ENCODE measurements around the gene SPACA6.

Gene SPACA6

GRCh38 chr19:51704626-51705025 is 11.5 kb downstream of the SPACA6 start:
- H3K4ac ChIP-seq (ENCODE audit: low read depth in 1 of 2, low read length in 2 of 2): peak overlapping the region; percentile 65 to 84
- no peak overlapping the region for H2AFZ ChIP-seq (ENCODE audit: low read depth, low read length)
- peak overlapping the region; percentile 73 for H2BK120ac ChIP-seq (ENCODE audit: low read depth, low read length)
- no peak for DNase-seq
- H3K9me3 ChIP-seq (ENCODE audit: control insufficient read depth, low read length): no peaks in the 10 kb centered on the region
- 66% methylated on average over 4 of the region's 4 CpGs for WGBS
- peak overlapping the region; percentile 47 for H4K8ac ChIP-seq (ENCODE audit: low read length)
- peaks cover 11% of the 10 kb centered on the region for H3K79me1 ChIP-seq (replicated peaks; ENCODE audit: low read length, poor library complexity, severe bottlenecking)
- H2BK12ac ChIP-seq (ENCODE audit: low read length in 2 of 2): peak overlapping the region in 1 of 2 experiments; percentile 66
- H2BK5ac ChIP-seq (ENCODE audit: low read depth, low read length, poor library complexity, severe bottlenecking): peak overlapping the region; percentile 19
- H3K27me3 ChIP-seq (ENCODE audit: control insufficient read depth in 1 of 2, insufficient read depth in 1 of 2, low read length in 2 of 2): no peaks in the 10 kb centered on the region
- H3K4me1 ChIP-seq (ENCODE audit: control insufficient read depth, insufficient read depth, low read depth, low read length): peaks cover 42% of the 10 kb centered on the region
- H2BK15ac ChIP-seq (ENCODE audit: low read depth, poor library complexity, severe bottlenecking): no peak overlapping the region
- H3K27ac ChIP-seq (ENCODE audit: low read length, poor library complexity, severe bottlenecking): peak overlapping the region; percentile 73
- peaks cover 58 to 80% of the 10 kb centered on the region in 2 experiments for H3K36me3 ChIP-seq (ENCODE audit: control insufficient read depth in 1 of 2, insufficient read depth in 2 of 2, low read depth in 1 of 2, low read length in 2 of 2)
- H3K18ac ChIP-seq (ENCODE audit: low read depth in 1 of 2, low read length in 2 of 2): peak overlapping the region; percentile 56 to 94
- peak overlapping the region; percentile 93 for H3K4me2 ChIP-seq (ENCODE audit: low read length, poor library complexity, severe bottlenecking)
- H3K4me3 ChIP-seq (ENCODE audit: insufficient read depth in 1 of 2, low read depth in 1 of 2, low read length in 2 of 2): peak overlapping the region; percentile 34 to 91
- no peak overlapping the region for H3K14ac ChIP-seq (ENCODE audit: low read length in 2 of 2)
- peak overlapping the region; percentile 99 for H3K9ac ChIP-seq (ENCODE audit: low read length)
- peak overlapping the region; percentile 50 for H2AK5ac ChIP-seq (ENCODE audit: low read length, severe bottlenecking)
- peak overlapping the region; percentile 14 for H4K91ac ChIP-seq (ENCODE audit: low read length)
- no peak overlapping the region for H3K23ac ChIP-seq (ENCODE audit: low read length in 2 of 2)

GRCh38 chr19:51706296-51706695 is 13.2 kb downstream of the SPACA6 start:
- H3K27ac ChIP-seq (ENCODE audit: low read length, poor library complexity, severe bottlenecking): no peak overlapping the region
- H3K23ac ChIP-seq (ENCODE audit: low read length in 2 of 2): no peak overlapping the region
- no peak overlapping the region for H4K91ac ChIP-seq (ENCODE audit: low read length)
- peak overlapping the region; percentile 33 for H3K9ac ChIP-seq (ENCODE audit: low read length)
- peaks cover 42% of the 10 kb centered on the region for H3K4me1 ChIP-seq (ENCODE audit: control insufficient read depth, insufficient read depth, low read depth, low read length)
- no peak overlapping the region for H2AFZ ChIP-seq (ENCODE audit: low read depth, low read length)
- DNase-seq: no peak
- H4K8ac ChIP-seq (ENCODE audit: low read length): no peak overlapping the region
- no peak overlapping the region for H2BK120ac ChIP-seq (ENCODE audit: low read depth, low read length)
- 94% methylated on average over 4 of the region's 4 CpGs for WGBS
- no peak overlapping the region for H2BK12ac ChIP-seq (ENCODE audit: low read length in 2 of 2)
- no peaks in the 10 kb centered on the region for H3K27me3 ChIP-seq (ENCODE audit: control insufficient read depth in 1 of 2, insufficient read depth in 1 of 2, low read length in 2 of 2)
- H3K4ac ChIP-seq (ENCODE audit: low read depth in 1 of 2, low read length in 2 of 2): no peak overlapping the region
- H3K14ac ChIP-seq (ENCODE audit: low read length in 2 of 2): no peak overlapping the region
- no peak overlapping the region for H3K18ac ChIP-seq (ENCODE audit: low read depth in 1 of 2, low read length in 2 of 2)
- no peak overlapping the region for H2BK5ac ChIP-seq (ENCODE audit: low read depth, low read length, poor library complexity, severe bottlenecking)
- no peak overlapping the region for H2BK15ac ChIP-seq (ENCODE audit: low read depth, poor library complexity, severe bottlenecking)
- no peak overlapping the region for H2AK5ac ChIP-seq (ENCODE audit: low read length, severe bottlenecking)
- H3K79me1 ChIP-seq (replicated peaks; ENCODE audit: low read length, poor library complexity, severe bottlenecking): peaks cover 11% of the 10 kb centered on the region
- no peak overlapping the region for H3K4me3 ChIP-seq (ENCODE audit: insufficient read depth in 1 of 2, low read depth in 1 of 2, low read length in 2 of 2)
- H3K4me2 ChIP-seq (ENCODE audit: low read length, poor library complexity, severe bottlenecking): no peak overlapping the region
- peaks cover 44 to 69% of the 10 kb centered on the region in 2 experiments for H3K36me3 ChIP-seq (ENCODE audit: control insufficient read depth in 1 of 2, insufficient read depth in 2 of 2, low read depth in 1 of 2, low read length in 2 of 2)
- H3K9me3 ChIP-seq (ENCODE audit: control insufficient read depth, low read length): no peaks in the 10 kb centered on the region

GRCh38 chr19:51706885-51707284 is 13.8 kb downstream of the SPACA6 start:
- Histone ChIP-seq H3K36me3 (ENCODE audit: control insufficient read depth in 1 of 2, insufficient read depth in 2 of 2, low read depth in 1 of 2, low read length in 2 of 2) (peaks cover 38 to 63% of the 10 kb centered on the region in 2 experiments), H3K27me3 (ENCODE audit: control insufficient read depth in 1 of 2, insufficient read depth in 1 of 2, low read length in 2 of 2) (no peaks in the 10 kb centered on the region), H3K4ac (ENCODE audit: low read depth in 1 of 2, low read length in 2 of 2) (no peak overlapping the region), H2BK5ac (ENCODE audit: low read depth, low read length, poor library complexity, severe bottlenecking) (no peak overlapping the region), H4K8ac (ENCODE audit: low read length) (no peak overlapping the region), H3K14ac (ENCODE audit: low read length in 2 of 2) (no peak overlapping the region), H2AK5ac (ENCODE audit: low read length, severe bottlenecking) (no peak overlapping the region), H2BK120ac (ENCODE audit: low read depth, low read length) (no peak overlapping the region), H3K23ac (ENCODE audit: low read length in 2 of 2) (no peak overlapping the region), H3K79me1 (replicated peaks; ENCODE audit: low read length, poor library complexity, severe bottlenecking) (peaks cover 11% of the 10 kb centered on the region), H3K9me3 (ENCODE audit: control insufficient read depth, low read length) (no peaks in the 10 kb centered on the region), H3K9ac (ENCODE audit: low read length) (no peak overlapping the region), H3K4me2 (ENCODE audit: low read length, poor library complexity, severe bottlenecking) (no peak overlapping the region), H3K18ac (ENCODE audit: low read depth in 1 of 2, low read length in 2 of 2) (no peak overlapping the region), H2BK15ac (ENCODE audit: low read depth, poor library complexity, severe bottlenecking) (no peak overlapping the region), H3K4me3 (ENCODE audit: insufficient read depth in 1 of 2, low read depth in 1 of 2, low read length in 2 of 2) (no peak overlapping the region), H3K4me1 (ENCODE audit: control insufficient read depth, insufficient read depth, low read depth, low read length) (peaks cover 42% of the 10 kb centered on the region), H3K27ac (ENCODE audit: low read length, poor library complexity, severe bottlenecking) (no peak overlapping the region), H4K91ac (ENCODE audit: low read length) (no peak overlapping the region), H2BK12ac (ENCODE audit: low read length in 2 of 2) (no peak overlapping the region), H2AFZ (ENCODE audit: low read depth, low read length) (no peak overlapping the region)
- no peak for DNase-seq
- WGBS: 97% methylated on average over 3 of the region's 3 CpGs

GRCh38 chr19:51708811-51709210 is 15.7 kb downstream of the SPACA6 start:
- 93% methylated on average over 4 of the region's 4 CpGs for WGBS
- no peak overlapping the region for H3K23ac ChIP-seq (ENCODE audit: low read length in 2 of 2)

More at GRCh38 chr19:51708811-51709210, 15.7 kb downstream of the SPACA6 start:
- Histone ChIP-seq H2AFZ (ENCODE audit: low read depth, low read length) (no peak overlapping the region), H4K8ac (ENCODE audit: low read length) (no peak overlapping the region), H3K27me3 (ENCODE audit: control insufficient read depth in 1 of 2, insufficient read depth in 1 of 2, low read length in 2 of 2) (no peaks in the 10 kb centered on the region), H3K18ac (ENCODE audit: low read depth in 1 of 2, low read length in 2 of 2) (no peak overlapping the region), H3K14ac (ENCODE audit: low read length in 2 of 2) (no peak overlapping the region), H3K4me3 (ENCODE audit: insufficient read depth in 1 of 2, low read depth in 1 of 2, low read length in 2 of 2) (no peak overlapping the region), H2BK120ac (ENCODE audit: low read depth, low read length) (no peak overlapping the region), H3K9ac (ENCODE audit: low read length) (no peak overlapping the region), H2BK15ac (ENCODE audit: low read depth, poor library complexity, severe bottlenecking) (no peak overlapping the region), H3K4me1 (ENCODE audit: control insufficient read depth, insufficient read depth, low read depth, low read length) (peaks cover 28% of the 10 kb centered on the region), H2AK5ac (ENCODE audit: low read length, severe bottlenecking) (no peak overlapping the region), H2BK5ac (ENCODE audit: low read depth, low read length, poor library complexity, severe bottlenecking) (no peak overlapping the region), H3K36me3 (ENCODE audit: control insufficient read depth in 1 of 2, insufficient read depth in 2 of 2, low read depth in 1 of 2, low read length in 2 of 2) (peaks cover 38 to 44% of the 10 kb centered on the region in 2 experiments), H3K79me1 (replicated peaks; ENCODE audit: low read length, poor library complexity, severe bottlenecking) (peaks cover 11% of the 10 kb centered on the region), H4K91ac (ENCODE audit: low read length) (no peak overlapping the region), H3K4ac (ENCODE audit: low read depth in 1 of 2, low read length in 2 of 2) (no peak overlapping the region), H3K27ac (ENCODE audit: low read length, poor library complexity, severe bottlenecking) (no peak overlapping the region), H3K4me2 (ENCODE audit: low read length, poor library complexity, severe bottlenecking) (no peak overlapping the region), H2BK12ac (ENCODE audit: low read length in 2 of 2) (no peak overlapping the region), H3K9me3 (ENCODE audit: control insufficient read depth, low read length) (no peaks in the 10 kb centered on the region)
- DNase-seq: no peak
